T1000 (cell line): Measurements from ENCODE around the gene TSPOAP1.

Experiments used
- DNase-seq: peaks from one replicate; lab custom pipeline; 2025; ENCODE audit warnings: mixed read lengths; lab: John Stamatoyannopoulos, UW

TSPOAP1 gene, protein sequence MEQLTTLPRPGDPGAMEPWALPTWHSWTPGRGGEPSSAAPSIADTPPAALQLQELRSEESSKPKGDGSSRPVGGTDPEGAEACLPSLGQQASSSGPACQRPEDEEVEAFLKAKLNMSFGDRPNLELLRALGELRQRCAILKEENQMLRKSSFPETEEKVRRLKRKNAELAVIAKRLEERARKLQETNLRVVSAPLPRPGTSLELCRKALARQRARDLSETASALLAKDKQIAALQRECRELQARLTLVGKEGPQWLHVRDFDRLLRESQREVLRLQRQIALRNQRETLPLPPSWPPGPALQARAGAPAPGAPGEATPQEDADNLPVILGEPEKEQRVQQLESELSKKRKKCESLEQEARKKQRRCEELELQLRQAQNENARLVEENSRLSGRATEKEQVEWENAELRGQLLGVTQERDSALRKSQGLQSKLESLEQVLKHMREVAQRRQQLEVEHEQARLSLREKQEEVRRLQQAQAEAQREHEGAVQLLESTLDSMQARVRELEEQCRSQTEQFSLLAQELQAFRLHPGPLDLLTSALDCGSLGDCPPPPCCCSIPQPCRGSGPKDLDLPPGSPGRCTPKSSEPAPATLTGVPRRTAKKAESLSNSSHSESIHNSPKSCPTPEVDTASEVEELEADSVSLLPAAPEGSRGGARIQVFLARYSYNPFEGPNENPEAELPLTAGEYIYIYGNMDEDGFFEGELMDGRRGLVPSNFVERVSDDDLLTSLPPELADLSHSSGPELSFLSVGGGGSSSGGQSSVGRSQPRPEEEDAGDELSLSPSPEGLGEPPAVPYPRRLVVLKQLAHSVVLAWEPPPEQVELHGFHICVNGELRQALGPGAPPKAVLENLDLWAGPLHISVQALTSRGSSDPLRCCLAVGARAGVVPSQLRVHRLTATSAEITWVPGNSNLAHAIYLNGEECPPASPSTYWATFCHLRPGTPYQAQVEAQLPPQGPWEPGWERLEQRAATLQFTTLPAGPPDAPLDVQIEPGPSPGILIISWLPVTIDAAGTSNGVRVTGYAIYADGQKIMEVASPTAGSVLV (N-terminal part only)

DNA sequence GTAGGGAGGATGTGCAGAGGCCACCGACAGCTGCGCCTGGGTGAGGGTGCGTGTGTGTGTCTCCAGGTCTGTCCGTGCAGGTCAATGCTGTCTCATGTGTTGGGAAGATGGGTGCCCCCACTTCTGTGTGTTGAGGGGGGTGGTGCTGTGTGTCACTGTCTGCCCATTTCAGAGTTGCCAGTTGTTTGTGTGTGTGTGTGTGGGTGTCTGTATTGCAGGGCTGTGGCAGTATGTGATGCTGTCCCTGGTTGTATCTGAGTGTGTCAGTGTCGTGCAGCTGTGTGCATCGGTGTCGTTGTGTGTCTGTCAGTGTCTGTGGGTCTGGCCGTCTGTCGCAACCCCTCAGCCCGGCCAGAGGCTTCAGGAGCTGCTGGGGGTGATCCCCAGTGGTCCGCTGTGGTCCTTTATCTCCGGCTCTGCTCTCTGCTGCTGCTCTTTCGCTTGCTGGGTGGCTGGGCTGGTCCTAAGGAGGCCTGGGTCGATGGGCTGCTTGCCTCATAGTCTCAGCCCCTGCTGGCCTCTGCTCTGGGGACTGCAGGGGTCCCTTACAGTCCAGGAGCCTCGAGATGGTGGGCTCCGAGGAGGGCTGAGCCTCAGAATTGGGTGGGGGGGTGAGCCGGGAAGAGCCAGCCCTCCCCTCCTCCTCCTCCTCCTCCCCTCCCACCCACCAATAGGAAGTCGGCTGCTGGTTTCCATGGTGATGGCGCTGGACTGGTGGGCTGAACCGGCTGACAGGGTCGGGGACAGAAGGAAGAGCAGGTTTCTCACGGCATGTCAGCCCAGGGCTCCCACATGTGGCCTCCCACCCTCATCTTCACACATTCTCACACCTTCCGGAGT, at the start of gene TSPOAP1:
Gene TSPOAP1, minus strand, starts transcription at position 601 of the 840 bp plus-strand sequence. CDS start 875 bp downstream, outside the sequence.
- no peak for DNase-seq

DNA sequence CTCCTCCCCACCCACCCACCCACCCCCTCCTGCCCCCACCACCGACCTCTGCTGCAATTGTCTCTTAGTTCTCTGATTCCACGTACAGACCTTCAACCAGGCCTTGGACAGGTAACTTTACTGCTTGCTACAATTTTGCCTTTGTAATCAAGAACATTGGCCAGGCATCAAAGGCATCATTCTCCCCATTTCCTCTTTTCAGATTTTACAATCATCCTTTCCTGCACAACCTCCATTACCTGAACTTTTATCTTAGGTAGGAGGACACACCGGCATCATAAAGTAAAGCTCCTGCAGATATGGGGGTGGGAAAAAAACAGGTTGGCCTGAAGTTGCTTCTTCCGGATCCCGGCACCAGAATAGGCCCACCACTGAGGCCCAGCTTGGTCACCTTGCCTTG, 49.1 kb upstream of the TSPOAP1 start:
- no peak for DNase-seq

DNA sequence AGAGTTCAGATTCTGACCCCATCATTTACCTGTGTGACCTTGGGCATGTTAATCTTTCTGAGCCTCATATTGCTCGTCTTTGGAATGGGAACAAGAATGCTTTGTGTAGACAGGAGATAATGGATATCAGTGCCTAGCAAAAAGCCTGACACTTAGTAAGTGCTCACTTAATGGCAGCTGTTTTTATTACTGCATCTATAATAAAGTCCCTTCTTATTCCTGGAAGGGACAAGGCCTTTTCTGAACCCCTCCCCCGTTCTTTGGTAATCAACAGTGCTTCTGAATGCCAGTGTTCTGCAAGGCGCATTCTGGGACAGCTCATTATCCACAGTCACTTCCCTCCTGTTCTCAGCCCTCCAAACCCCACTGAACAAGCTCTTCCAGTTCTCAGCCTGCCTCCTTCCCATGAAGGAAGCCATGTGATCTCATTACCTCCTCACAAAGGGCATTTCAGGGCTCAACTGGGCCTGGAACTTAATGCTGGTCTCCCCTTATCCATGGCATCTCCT, 48.6 kb upstream of the TSPOAP1 start:
- no peak for DNase-seq

DNA sequence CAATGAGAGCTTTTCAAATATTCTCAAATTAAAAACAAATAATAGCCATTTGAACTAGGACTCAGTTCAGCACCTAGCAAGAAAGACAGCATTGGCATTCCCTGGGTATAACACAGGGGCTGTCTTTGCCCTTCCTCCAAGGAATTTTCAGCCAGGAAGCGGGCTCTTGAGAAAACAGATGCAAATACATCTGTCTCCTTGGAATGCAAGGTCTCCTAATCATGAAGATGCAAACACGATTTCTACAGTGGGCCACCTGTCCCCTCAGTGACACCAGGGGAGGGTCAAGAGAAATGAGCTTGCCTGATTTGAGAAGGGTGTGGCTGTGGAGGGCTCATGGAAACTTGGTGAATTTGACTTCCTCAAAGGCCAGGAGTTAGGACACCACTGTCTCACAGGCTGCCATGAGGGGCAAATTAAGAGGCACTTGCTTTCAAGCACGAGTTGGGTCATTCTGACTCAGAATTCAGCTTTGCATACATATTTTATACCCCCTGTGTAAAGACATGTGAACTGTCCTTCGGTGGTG, 47.9 kb upstream of the TSPOAP1 start:
- DNase-seq, result no peak

DNA sequence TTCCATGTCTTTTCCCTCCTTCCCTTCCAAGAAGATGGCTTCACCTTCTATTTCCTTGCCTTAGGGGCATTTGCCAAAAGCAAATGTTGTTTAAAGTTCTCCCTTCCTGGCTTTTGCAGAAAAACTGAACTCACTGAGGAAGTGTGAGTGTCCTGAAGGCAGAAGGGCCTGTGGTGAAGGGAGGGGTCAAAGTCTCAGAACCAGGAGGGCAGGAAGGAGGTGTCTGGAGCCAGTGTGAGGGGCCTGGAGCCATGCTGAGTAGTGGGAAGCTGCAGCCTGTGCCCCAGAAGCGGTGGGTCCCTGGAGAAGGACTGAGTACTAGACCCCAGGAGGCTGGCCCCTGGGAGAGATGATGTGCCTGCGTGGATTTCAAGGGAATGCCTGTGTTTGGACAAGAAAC, 47.2 kb upstream of the TSPOAP1 start:
- no peak for DNase-seq

DNA sequence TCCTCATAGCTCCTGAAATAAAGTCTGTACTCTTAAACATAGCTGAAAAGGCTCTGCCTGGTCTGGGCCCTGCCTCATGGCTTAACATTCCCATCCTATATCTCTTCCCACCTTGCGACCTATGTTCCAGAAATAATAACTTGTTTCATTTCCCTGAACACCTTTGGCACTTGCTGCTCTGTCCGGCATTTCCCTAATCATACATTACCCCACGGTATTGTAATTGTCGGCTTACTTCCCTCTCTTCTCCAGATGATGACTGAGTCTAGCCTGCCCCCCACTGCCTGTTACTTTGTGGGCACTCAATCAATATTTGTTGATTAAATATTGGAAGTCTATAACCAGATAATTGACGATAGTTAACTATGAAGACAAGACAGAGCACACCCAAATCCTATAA, 46.7 kb upstream of the TSPOAP1 start:
- no peak for DNase-seq

DNA sequence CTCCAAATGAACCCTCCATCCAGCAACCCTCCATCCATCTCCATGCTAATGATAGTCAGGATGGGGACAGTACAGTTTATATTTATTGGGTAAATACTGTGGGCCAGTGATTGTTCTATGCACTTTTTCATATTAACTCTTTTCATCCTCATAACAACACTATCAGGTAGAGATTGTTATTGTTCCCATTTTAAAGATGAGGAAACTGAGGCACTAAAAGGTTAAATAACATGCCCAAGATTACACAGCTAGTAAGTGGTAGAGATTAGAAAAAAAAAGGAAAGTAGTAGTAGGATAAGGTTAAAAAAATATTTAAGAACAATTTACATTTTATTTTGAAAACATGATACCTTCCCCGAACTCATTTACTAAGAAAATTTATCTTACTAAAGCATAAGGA, 45.3 kb upstream of the TSPOAP1 start:
- DNase-seq, result no peak

DNA sequence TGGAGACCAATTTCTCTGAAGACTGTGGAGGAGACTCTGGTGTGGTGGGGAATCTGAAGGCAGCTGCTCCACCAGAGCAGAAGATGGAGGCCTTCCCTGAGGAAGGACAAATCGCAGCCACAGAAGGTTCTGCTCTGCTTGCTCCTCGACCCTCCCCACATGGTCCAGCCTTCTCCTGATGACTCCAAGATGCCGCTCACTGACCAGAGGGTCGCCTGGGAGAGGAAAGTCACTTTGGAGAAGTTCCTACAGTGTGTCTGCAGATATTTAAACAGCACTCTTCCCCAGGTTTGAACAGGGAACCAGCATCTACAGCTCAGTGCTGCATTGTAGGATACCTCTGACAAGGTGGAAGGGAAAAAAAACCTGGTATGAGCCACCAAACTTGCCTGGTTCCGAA, 44.4 kb upstream of the TSPOAP1 start:
- DNase-seq, result no peak

DNA sequence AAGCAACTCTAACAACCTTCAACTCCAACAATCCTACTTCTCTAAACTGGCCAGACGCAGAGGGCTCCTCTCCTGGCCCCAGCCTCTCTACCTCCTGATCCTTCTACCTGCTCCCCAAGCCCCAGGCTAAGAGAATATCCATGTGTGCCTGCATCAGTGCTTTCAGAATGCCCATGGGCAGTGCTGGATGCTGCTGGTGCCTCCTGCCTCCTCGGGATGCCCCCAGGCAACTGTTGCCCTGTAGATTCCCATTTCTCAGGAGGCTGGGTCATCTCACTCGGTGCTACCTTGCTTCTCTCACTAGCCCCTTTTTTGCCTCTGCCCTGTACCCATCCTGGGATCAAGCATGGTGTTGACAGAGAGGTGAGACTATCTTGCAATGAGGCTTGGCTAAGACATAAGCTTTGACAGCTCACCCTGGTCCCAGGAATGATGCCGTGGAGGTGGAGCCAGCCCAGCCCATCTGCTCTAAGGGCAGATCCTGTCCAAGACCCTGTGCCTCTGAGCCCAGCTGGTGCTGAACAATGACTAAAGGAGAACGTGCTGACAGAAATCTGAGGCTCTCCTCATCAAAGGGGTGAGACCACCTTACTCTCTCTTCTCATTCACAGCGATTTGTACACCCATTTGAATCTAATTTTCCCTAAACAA, 42.8 kb upstream of the TSPOAP1 start:
- no peak for DNase-seq

DNA sequence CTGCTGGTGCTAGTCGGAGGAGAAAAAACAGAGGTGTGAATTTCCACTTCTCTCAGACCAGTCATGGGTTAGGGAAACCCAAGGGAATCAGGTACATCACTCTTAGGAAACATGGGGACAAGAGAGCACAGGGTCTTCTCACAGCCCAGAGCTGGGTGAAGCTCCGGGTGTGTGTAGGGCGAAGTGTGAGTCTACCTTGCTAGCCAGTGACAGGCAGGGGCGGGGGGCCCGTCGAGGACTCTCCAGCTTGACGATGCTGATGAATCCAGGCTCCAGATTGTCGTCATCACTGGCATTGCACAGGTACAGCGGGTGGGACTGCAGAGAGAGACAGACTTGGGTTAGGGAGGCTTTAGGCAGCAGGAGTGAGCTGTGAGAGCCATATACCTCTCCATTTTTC, 42.1 kb upstream of the TSPOAP1 start:
- DNase-seq, result no peak

DNA sequence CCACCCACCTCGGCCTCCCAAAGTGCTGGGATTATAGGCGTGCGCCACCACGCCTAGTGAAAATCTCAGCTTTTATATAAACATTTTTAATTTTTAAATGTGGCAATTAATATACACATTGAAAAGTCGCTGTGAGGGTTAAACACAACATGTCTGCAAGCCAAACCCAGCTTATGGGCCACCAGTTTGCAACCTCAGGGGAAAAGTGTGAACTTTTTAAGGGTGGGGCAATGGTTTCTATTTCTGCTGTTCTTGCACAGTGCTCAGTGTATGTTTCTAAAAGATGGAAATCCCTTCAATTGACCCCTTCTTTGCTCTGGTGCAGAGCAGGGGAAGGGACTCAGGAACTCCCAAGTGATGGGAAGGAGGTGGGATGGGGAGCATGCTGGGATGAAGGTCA, 41.7 kb upstream of the TSPOAP1 start:
- DNase-seq, result no peak

DNA sequence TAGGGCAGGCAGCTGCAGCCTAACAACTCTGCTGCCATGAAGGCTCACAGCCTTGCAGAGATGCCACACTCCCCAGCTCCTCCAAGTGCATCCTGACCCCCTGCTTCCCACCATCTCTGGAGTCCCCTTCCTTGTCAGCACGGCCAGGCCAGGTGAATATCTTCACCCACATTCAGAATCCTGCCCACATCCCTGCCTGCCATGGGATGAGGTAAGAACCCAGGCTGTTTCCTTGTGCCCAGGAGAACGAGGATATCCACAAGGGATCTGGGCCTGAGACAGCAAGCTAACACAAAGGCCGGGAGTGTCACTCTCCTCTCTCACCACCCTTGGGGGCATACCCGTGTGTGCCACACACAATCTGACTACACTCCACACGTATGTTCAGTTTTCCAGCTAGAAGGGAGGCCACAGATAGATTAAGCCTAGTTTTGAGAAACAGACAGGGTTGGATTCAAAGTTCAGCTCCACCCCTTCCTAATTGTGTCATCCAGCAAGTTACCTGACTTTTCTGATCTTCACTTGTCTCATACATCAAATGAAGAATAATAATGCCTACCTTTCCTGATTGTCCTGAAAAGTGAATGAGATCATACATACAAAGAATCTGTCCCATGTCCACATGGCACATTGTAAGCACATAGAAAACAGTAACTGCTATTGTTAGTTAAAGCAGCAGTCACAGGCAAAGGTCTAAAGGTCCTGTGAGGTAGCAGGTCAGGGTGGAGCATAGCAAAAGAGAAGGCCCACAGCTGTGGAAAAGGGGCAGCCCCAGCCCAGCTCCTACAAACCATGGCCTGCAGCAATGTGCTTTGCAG, 40.8 kb upstream of the TSPOAP1 start:
- DNase-seq, result no peak

DNA sequence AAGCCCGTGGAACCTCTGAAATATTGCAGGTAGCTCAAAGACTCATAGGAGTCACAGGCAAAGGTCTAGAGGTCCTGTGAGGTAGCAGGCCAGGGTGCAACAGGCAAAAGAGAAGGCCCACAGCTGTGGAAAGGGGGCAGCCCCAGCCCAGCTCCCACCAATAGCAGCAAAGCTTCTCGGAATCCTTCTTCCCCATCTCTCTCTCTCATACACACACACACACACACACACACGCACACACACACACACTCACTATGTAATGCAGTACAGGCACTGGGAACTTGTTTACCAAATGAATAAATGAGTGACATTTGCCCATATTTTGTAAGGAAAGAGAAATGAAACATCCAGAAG, 40.2 kb upstream of the TSPOAP1 start:
- no peak for DNase-seq

DNA sequence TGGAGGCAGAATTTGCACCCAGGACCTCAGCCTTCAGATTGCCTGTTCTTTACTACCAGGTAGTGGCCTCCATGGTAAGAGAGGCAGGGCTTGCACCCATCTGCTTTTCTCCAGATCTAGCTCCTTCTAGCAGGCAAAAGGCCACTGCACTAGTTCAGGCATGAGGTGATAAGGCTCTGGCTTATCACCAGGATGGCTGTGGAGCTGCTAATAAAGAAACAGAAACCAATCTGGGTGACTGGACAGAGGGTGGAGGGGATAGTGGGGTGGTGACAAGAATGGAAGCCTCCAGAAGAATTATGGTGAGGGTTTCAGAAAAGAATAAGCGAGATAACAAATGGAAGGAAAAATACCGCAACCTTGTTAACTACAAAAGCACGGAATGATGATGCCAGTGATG, 38.9 kb upstream of the TSPOAP1 start:
- no peak for DNase-seq

DNA sequence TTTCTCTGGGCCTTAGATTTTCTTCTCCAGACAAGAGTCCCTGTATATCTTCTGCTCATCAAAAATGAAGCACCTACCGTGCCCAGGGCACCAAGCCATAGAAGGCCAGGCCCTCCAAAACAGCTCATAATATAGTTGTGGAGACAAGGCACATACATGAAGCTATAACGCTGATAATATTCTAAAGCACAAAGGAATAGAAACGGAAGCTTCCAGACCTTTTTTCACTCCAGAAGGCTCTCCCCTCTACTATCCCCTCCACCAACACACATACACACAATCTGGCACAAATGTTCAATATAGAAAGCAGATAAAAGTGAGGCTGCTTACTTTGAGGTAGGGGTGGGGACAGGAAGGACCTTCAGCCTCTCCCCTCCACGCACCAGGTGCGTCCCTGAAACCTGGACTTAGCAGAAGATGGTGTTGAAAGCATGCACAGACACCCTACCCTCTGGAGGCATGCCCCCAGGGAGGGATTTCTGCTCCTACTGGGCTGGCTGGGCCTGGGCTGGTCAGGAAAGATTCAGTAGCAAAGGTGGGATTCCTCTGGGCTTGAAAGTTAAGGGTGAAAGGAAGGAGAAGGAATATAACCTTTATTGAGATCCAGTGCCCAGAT, 37.5 kb upstream of the TSPOAP1 start:
- no peak for DNase-seq

DNA sequence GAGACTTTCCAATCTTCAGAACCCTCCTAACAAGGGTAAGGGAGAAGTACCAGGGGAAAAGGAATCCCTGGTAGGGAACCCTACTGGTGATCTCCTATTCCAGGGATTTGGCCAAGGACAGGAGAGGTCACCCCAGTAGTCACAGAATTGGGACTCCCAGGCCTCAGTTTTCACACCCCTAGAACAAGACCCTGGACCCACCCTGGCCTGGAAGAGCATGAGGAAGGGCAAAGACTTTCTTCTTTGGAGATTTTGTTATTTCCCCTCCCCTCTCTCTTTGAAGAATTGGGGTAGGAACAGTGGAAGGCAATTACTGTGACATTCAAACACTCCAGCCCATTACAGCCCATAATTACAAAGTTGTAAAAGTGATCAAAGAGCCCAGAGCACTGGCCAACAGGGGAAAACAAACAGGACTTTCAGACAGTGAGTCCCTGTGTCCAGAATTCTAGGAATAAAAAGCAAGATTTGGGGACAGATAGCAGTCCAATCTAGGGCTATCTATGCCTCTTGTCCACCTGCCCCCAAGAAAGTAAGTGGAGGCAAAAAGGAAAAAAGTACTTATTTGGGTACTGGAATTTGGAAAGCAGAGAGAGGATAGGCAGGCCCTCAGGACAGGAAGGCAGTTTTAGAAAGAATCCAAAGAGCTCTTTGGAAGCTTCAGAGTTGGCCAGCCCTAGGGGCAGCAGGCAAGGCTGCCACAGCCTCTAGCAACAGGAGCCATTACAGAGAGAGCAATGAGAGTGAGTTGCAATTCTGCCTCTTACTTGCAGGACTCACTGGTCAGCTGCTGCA, 36.8 kb upstream of the TSPOAP1 start:
- no peak for DNase-seq

DNA sequence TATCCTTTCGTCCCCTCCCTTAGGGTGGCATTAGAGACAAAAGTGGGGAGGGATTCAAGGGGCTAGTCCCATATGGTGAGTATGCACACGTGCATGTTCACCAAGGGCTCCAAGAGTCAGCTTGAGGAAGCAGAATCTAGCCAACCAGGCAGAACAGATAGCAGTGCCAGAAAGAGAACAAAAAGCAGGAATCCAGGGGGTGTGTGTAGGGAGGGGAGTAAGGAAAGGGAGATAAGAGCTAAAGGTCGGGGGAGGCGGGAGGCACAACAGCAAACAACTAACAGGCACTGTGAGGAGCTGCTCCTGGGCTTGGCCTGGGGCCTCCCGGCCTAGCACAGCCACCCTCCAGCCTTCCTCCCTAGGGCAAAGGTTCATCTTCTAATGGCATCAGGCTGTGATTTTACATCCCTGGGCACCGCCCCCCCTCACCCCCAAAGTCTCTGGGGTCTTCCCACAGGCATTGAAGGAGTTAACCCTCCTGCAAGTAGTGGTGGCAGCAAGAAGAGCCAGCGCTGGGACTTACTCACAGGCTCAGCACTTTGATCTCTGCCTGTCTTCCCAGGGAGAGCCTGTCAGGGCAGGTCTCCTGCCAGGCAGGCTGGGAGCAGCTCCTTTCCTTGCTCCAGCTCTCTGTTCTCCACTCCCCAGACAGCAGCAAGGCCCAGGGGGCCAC, 35.8 kb upstream of the TSPOAP1 start:
- DNase-seq, result no peak

DNA sequence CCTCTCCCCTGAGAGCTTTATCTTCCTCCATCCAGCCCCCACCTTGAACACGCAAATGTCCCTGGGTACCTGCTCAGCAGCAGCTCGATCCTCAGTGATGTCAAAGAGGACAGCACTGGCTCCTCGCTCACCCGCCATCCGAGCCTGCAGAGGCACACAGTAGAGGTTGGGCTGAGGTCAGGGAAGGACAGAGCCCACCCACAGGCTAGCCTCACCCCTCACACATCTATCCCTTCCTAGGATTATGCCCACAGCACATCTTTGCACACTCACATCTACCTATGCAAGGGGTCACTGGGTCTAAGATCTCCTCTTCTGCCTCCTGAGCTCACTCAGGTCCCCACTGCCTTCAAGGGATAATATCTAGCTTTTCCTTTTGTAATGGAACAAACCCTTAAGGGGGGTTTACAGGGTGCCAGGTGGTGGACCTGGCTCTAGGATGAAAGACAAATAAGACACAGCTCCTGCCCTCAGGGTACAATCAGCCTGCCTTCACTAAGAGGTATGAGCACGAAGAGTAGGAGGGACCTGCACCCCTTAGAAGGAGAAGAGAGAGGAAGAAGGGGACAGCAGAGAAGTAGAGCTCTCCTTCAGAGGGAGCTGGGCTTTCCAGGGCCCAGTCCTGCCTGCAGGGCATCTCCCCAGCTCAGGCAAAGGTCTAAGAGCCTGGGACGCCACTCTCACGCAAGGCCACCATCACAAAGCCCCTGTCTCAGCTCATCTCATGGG, 35.0 kb upstream of the TSPOAP1 start:
- no peak for DNase-seq
